Skeletal muscle cell (primary cell): ENCODE results near the gene PHYKPL.
"Not testable (repeated sequence)": the region's sequence is repeated elsewhere in the genome, so short reads cannot be mapped to it uniquely, and the experiment has no call there.

Experiments
- DNase-seq: peaks from one replicate; pipeline ENCODE4 v3.0.0-alpha.2; 2010; ENCODE audit warnings: low read depth
- H3K4me3 ChIP-seq: 2 replicates; pipeline ENCODE4 v1.5.1; 2011; ENCODE audit warnings: low read depth, mild to moderate bottlenecking, control low read depth, low read length, moderate library complexity

PHYKPL gene

DNA sequence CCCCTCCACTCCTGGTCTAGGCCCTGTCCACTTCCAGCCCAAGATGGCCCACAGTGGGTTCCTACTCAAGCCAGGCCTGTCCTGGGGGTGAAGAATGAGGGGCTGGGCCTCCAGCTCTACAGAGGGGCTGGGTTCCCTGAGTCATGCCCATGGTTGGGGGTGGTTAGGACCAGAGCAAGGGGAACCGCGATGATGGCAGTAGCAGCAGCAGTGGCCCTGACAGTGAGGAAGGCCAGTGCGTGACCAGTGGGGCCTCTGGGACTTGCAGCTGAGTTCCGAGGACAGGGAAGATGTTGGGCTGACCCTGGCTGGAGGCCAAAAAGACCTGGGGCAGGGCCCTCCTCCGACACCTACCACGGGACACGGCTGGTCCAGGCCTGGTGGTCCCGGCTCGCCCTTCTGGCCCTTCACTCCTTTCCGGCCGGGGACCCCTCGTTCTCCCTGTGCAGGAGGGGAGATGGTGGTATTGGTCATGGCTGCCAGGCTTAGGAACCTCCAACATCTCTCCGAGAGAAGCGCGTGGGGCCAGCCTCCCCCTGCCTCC is 9.2 kb upstream of the PHYKPL start:
- H3K4me3 ChIP-seq: no peak overlapping the region
- no peak for DNase-seq

DNA sequence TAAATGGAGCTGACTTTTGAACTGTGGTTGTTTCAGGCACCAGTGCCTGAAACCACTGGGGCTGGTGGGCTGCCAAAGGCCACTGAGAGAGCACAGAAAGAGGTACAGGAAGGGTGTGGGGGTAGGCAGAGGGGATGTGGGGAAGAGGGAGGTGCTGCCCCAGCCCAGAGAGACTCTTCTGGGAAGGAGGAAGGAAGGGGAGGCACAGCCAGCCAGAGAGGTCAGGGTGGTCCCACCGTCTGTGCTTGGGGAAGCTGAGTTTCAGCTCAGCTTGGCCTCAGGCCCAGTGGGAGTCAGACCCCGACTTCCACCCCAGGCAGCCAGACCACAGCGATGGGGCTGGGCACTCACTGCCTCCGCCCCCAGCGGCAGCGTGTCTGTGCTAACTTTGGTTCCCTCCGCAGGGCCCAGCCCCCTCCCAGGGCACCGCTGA is 8.6 kb upstream of the PHYKPL start:
- H3K4me3 ChIP-seq: no peak overlapping the region
- no peak for DNase-seq

DNA sequence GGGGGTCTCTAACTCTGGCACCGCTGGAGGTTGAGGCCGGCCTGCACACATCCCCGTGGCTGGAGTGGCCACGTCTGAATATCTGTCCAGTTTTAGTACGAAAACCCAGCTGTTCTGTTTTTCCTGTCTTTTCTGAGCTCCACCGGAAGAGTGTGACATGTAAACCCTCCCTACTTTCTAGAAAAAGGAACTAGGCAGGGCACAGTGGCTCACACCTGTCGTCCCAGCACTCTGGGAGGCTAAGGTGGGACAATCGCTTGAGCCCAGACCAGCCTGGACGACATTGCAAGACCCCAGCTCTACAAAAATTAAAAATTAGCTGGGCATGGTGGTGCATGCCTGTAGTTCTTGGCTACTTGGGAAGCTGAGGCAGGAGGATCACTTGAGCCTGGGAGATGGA is 8.2 kb upstream of the PHYKPL start:
- H3K4me3 ChIP-seq: no peak overlapping the region
- no peak for DNase-seq

DNA sequence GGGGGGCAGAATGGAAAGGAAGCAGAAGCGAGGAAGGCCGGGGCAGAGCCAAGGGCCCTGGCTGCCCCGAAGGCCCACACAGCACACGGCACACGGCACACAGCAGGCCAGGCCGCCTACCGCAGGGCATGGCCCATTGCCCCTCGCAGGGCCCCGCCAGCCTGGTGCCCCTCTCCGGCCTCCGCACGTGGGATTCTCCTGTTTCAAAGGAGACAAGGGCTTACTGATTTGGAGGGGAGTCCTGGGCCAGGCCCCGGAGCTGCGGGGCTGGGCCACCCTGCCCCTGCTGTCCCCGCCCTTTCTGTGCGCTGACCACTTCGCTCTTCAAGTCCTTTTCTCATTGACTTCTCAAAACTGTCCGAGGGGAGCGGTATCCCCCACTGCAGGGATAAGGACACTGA is 7.7 kb upstream of the PHYKPL start:
- DNase-seq: no peak
- H3K4me3 ChIP-seq: no peak overlapping the region

DNA sequence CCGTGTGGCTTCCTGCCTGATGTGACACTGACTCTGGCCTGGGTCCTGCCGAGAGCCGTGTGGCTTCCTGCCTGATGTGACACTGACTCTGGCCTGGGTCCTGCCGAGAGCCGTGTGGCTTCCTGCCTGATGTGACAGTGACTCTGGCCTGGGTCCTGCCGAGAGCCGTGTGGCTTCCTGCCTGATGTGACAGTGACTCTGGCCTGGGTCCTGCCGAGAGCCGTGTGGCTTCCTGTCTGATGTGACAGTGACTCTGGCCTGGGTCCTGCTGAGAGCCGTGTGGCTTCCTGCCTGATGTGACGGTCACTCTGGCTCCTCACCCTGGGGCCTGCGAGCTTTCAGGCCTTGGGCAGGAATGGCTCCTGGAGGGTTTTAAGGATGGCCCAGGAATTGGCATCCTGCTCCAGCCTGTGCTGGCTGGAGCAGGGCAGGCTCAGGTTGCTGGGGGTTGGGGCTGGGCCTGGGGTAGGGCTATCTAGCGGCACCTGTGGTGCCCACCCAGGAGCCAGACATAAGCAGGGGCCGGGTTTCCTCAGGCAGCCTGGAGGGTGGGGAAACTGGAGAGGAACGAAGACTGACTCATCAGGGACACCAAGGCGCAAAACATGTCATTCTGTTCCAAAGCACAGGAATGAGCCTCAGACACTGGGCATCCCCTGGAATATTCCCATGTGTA is 7.2 kb upstream of the PHYKPL start:
- not testable (repeated sequence) for H3K4me3 ChIP-seq, DNase-seq

DNA sequence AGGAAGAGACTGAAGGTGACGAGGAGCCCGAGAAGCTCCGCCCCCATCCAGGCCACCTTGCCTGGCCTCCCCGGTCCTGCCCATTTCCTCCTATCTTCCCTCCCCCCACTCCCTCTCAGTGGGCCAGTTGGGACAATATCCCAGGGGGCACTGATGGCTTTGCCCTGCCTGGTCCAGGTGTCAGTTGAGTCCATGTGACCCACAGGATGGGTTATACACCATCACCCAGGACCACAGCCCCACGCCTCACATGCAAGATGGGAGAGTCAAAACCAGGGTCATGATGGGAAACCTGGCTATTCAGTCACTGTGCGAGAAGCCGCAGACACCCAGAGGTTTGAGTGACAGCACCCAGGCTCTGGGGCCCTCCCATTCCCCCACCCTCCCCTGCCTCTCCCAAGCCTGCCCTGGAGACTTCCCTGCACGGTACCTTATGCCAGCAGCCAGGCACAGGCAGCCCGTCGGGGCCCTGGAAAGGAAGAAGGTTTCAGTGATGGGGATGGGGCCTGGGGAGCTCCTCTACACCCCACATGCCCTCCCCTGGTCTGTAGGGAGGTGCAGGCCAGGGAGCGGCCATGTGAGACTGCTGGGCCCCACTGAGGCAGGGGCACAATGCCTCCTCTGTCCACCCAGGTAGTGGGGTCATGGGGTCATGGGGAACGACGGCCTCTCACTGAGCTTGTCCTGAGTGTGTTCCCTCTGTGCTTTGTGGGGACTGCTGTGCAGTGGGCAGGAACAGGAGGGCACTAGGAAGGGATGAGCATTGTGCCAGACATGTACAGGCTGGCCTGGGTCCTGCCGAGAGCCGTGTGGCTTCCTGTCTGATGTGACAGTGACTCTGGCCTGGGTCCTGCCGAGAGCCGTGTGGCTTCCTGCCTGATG is 6.3 kb upstream of the PHYKPL start:
- H3K4me3 ChIP-seq: no peak overlapping the region
- no peak for DNase-seq

DNA sequence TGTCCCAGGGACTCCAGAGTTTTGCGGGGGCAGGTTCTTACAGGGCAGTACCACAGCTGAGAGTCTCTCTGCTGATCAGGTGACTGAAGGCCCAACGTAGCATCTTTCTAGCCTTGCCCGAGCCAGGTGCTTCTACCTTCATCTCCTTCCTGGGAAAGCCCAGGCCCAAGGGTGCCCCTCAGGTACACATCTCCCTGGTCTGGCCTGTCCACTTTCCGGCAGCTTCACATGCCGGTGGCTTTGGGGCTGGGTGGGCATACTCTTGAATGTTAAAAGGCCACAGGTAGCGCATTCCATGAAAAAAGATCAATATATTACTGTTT is 5.7 kb upstream of the PHYKPL start:
- DNase-seq: no peak
- H3K4me3 ChIP-seq: no peak overlapping the region

DNA sequence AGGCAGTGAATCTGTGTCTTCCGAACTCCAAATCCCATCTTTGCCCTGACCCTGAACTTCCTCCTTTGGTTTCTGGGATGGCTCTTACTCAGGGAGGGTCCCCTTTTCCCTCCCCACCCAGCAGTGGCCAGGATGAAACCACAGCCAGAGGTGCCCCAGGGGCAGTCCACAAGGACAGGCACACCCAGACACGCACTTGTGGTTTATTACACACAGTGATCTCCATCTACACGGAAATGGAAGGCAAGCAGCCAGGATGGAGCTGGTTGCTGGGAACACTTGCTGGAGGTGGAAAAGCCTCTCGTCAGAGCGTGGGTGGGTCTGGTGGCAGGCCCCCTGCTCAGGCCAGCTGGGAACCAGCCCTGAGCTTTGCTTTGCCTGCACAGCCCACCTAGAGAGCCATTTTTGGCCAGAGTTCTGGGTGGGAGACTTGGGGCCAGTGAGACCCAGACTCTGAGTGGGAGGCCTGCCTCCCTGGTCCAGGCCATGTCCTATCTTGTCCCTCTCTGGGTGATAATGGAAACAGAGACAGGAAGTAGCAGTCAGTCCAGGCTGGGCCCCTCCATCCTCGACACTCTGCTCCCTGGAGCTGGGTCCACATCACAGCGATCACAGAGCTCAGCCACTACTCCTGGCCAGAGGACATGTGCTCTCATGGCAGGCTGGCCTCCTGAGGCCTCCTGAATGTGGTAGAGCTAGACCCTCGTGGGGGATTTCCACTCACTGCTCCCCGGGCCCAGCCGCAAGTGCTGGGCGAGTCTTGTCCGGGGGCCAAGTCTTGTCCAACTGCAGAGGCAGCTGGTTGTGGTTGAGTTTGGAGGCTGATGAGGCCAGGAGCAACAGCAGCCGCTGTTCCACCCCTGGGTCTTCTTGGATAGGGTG is 5.1 kb upstream of the PHYKPL start:
- DNase-seq: peak; percentile 8
- H3K4me3 ChIP-seq: no peak overlapping the region

DNA sequence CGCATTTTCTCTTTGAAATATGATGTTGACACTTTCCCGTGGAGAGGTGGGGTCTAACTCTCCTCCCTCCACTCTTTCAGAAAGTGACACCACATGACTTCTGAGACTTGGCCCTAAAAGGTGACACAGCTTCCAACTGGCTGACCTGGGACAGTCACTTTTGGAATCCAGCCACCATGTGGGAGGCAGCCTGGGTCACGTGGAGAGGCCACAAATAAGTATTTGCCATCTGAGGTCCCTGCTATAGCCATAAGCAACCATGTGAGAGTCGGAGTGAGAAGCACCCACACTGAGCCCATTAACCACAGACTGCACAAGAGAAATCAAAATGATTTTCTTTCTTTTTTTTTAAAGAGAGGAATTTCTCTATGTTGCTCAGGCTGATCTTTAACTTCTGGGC is 4.1 kb upstream of the PHYKPL start:
- DNase-seq: no peak
- no peak overlapping the region for H3K4me3 ChIP-seq

DNA sequence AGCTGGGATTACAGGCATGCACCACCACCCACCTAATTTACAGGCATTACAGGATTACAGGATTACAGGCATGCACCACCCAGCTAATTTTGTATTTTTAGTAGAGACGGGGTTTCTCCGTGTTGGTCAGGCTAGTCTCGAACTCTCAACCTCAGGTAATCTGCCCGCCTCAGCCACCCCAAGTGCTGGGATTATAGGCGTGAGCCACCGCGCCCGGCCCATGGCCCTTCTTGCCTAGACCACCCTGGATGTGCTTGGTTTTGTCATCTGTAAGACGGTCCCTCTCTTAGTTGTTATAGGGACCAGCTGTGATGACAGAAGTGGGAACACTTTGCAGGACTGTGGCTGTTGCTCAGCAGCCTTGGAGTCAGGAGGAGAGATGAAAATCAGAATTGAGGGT is 3.5 kb upstream of the PHYKPL start:
- H3K4me3 ChIP-seq: no peak overlapping the region
- no peak for DNase-seq

DNA sequence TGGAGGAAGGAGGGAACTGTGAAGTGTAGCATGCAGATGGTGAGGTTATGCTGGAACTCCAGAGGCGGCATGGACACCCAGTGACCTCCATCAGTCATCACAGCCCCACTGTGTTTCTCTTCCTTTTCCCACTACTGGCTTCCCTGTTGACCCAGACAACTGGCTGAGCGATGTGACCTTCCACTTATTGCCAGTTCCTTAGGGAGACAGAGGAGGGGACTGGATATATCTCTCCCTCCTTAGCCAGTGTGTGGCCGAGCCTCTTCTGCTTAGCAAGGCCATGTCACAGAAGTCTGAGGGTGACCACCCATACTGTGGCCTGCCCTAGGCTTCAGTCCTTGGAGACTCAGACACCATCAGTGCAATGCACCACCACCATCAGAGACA is 3.0 kb upstream of the PHYKPL start:
- H3K4me3 ChIP-seq: no peak overlapping the region
- no peak for DNase-seq

DNA sequence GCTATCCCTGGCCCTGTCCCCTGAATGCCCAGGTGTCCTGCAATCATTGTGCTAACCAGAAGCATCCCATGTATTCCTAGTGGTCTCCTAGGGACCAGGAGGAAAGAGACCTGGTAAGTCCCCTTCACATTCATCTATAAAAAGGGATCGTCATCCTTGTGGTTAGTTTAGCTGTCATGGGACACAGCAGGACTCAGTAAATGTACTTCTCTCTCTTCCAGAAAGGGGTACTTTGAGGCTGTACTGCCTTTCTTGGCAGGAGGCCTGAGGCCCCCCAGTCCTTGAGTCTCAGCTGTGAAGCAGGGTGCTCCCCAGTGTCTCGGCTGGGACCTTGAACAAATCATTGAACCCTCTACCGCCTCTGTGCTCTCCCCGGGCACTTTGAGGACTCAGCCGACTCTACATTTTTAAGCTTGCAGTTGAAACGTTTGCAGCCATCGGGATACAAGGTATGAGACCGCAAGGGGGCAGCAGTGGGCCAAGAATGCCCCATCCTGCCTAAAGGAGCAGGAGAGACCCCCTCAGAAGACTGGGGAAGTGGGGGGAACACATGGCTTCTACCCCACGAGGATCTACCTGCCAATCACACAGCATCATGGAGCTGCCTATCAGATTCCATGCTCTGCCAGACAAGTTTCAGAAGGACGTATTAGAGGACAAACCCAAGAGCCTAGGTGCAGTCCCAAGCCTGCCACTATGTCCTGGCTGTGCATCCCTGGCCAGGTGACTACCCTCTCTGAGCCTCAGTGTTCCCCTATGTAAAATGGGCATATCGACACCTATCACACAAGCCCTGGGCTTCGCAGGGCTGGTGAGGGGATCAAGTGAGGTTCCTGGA is 2.4 kb upstream of the PHYKPL start:
- DNase-seq: peak; percentile 14
- no peak overlapping the region for H3K4me3 ChIP-seq

DNA sequence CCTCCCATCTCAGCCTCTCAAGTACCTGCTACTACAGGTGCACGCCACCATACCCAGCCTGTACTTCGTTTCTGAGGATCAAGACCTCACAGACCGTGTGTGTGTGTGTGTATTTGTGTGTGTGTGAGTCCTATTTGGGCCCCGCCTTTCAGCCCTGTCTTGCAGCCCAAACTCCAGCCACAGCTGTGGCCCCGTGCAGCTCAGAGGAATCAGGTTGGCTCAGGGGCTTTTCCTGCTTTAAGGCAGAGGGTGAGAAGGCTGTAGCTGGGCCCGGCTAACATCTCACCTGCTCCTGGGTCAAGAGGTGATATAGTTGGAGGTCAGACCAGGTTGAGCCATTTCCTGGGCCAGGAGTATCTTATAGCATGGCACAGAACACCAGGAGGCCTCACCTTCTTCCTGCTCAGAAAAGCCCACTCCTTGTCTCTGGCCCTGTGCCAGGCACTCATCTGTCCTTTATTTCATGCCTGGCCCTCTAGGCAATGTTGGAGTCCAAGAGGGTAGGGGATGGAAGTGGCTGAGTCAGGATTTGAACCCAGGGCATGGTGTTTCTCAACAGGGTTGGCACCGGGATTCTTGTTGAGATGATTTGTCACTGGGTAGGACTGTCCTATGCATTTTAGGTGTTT is 1.6 kb upstream of the PHYKPL start:
- DNase-seq: no peak

DNA sequence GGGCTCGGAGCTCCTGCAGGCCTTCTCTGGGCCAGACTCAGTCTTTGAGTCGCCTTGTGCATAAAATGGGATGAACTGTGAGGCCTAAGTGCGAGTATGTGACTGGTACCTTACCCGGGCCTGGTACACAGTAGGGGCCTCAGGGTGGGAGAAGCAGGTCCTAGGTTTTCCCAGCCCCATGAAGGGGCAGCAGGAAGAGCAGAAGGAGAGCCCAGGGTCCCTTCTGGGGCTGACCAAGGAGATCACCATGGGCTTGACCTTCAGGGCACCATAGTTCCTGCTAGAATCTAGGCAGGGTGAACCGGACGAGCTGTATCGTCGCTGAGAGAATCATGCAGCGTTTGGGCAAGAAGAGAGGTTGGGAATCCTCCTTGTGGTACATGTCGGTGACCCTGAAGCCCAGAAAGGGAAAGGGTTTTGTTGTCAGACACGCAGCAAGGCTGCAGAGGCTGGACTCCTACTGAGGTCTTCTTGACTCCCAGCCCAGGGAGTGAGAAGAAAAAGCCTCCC is 373 bp upstream of the PHYKPL start:
- H3K4me3 ChIP-seq: peak overlapping the region; percentile 87
- no peak for DNase-seq

More for the DNA sequence above, 1.6 kb upstream of the PHYKPL start:
- H3K4me3 ChIP-seq: no peak overlapping the region

DNA sequence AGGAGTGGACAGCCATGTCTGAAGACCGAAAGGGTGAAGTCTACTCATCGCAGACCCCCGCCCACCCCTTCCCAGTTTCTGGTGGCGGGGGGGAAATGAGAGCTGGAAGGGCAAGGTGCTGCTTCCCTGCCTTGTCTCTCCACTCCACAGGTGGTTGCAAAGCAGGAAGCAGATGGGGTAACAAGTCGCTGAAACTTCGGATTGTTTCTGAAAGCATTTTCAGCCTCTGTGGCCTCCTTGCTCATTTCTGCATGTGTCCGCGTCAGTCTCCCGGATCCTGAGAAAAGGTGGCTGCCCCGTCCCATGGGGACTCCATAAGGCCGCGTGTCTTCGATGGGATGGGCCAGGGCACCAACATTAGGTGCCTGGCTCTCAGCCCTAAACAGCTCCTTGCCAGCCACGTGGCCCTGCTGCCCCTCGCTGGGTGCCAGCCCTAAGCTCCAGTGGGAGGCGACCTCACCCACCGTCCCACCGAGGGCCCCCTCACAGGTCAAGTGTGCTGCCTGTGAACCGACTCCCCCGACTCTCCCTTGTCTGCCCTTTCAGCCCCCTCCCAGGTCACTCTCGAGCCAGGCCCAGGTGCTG is 971 bp downstream of the PHYKPL start:
- H3K4me3 ChIP-seq: peak overlapping the region; percentile 87

DNA sequence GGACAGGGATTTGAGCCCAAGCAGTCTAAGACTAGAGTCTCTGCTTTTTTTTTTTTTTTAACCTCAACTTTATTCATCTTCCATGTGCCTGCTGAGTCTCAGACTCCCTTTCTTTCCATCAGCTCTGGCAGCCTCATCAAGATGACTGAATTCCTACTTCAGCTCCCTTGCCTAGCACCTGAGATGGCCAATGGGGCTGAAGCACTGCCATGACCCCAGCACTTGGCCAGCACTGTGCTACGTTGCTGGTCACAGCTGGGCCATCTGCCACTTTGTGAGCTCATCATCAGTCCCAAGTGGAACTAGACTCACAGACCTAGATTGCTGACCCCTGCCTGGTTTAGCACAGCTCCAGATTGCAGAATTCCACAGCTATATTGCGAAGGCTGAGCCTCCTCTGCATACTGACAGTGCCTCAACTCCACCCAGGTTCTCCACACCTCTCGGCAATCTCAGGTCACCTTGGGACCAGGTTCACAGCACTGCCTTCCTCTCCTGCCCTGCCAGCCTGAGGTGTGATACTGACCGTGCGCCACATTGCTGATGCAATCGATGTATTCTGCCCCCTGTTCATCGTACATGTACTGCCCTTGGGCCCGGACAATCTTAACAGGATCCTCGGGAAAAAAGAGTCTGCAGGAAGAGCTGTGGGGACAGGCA is 1.6 kb downstream of the PHYKPL start:
- H3K4me3 ChIP-seq: peak overlapping the region; percentile 87
- peak; percentile 31 for DNase-seq

More for the DNA sequence above, 971 bp downstream of the PHYKPL start:
- DNase-seq: no peak

DNA sequence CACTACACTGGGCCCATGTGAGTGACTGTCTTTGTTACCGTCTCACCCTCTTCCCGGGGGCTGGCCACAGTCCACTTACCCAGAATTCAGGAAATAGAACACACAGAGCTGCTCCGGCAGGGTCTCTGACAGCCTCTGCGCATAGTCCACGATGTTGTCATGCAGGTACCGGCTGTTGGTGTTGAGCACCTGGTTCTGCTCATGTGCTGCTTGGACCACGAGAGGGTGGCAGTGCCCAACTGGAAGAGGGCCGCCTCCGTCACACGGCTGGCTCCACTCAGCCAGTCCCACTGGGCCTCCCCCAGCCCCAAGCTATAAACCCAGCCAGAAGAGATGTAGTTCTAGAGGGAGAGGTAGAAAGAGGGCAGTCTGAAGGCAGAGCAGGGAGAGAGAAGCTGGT is 2.7 kb downstream of the PHYKPL start:
- H3K4me3 ChIP-seq: no peak overlapping the region
- DNase-seq: no peak

DNA sequence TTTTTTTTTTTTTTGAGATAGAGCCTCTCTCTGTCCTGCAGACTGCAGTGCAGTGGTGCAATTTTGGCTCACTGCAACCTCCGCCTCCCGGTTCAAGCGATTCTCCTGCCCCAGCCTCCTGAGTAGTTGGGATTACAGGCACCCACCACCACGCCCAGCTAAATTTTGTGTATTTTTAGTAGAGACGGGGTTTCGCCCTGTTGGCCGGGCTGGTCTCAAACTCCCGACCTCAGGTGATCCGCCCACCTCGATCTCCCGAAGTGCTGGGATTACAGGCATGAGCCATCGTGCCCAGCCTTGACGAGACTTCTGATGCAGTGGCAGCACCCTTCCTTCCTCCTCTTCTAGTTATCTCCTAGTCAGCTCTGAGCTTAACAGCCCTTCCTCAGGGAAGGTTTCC is 3.5 kb downstream of the PHYKPL start:
- not testable (repeated sequence) for DNase-seq, H3K4me3 ChIP-seq
